ENCODE measurements around the gene DAND5. TPM values are rescaled to one million over a fixed set of nuclear protein-coding genes. Genes with fewer than 3 reads are reported as not detected.

The DAND5 gene
- total RNA-seq, 1 experiment from 2014 or later: not detected

- Mint-ChIP-seq H3K36me3 (ENCODE audit: insufficient read depth, unreplicated experiment) (no peaks in the 10 kb centered on the region), H3K4me3 (ENCODE audit: unreplicated experiment) (no peak overlapping the region), H3K27ac (ENCODE audit: low read depth, unreplicated experiment) (no peak overlapping the region), H3K27me3 (ENCODE audit: insufficient read depth, unreplicated experiment) (no peaks in the 10 kb centered on the region), H3K9me3 (ENCODE audit: unreplicated experiment) (no peaks in the 10 kb centered on the region), H3K4me1 (ENCODE audit: insufficient read depth, unreplicated experiment) (peaks cover 14% of the 10 kb centered on the region)
- TF ChIP-seq CTCF (IDR thresholded peaks at IDR 0.05; ENCODE audit: unreplicated experiment): no peak
- intact Hi-C loops (cut with micrococcal nuclease): no loop called here
- POLR2A ChIA-PET: no interaction called here
- no peak for DNase-seq (ENCODE audit: unreplicated experiment)
- CTCF ChIA-PET: interaction anchor here (12.6 kb wide), 1 partner anchor 71 kb away, joined by 334 read pairs; no protein-coding TSS in a partner anchor
- BruUV-seq (replicated peaks): no TSS peak
These were observed 17.8 kb downstream of the DAND5 start for GRCh38 chr19:12987190-12987589.

GRCh38 chr19:12987781-12988180 lies 18.4 kb downstream of the DAND5 start:
- no peak for TF ChIP-seq CTCF (IDR thresholded peaks at IDR 0.05; ENCODE audit: unreplicated experiment)
- Mint-ChIP-seq H3K9me3 (ENCODE audit: unreplicated experiment) (no peaks in the 10 kb centered on the region), H3K4me3 (ENCODE audit: unreplicated experiment) (no peak overlapping the region), H3K36me3 (ENCODE audit: insufficient read depth, unreplicated experiment) (no peaks in the 10 kb centered on the region), H3K4me1 (ENCODE audit: insufficient read depth, unreplicated experiment) (peaks cover 14% of the 10 kb centered on the region), H3K27me3 (ENCODE audit: insufficient read depth, unreplicated experiment) (no peaks in the 10 kb centered on the region), H3K27ac (ENCODE audit: low read depth, unreplicated experiment) (no peak overlapping the region)
- CTCF ChIA-PET: no interaction called here
- no TSS peak for BruUV-seq (replicated peaks)
- POLR2A ChIA-PET: no interaction called here
- intact Hi-C loops (cut with micrococcal nuclease): no loop called here
- DNase-seq (ENCODE audit: unreplicated experiment): no peak

- Mint-ChIP-seq H3K36me3 (ENCODE audit: insufficient read depth, unreplicated experiment) (no peaks in the 10 kb centered on the region), H3K9me3 (ENCODE audit: unreplicated experiment) (no peaks in the 10 kb centered on the region), H3K27ac (ENCODE audit: low read depth, unreplicated experiment) (no peak overlapping the region), H3K4me1 (ENCODE audit: insufficient read depth, unreplicated experiment) (peaks cover 14% of the 10 kb centered on the region), H3K4me3 (ENCODE audit: unreplicated experiment) (no peak overlapping the region), H3K27me3 (ENCODE audit: insufficient read depth, unreplicated experiment) (no peaks in the 10 kb centered on the region)
- no peak for DNase-seq (ENCODE audit: unreplicated experiment)
- CTCF ChIA-PET: interaction anchor here (1.0 kb wide), 1 partner anchor 103 kb away, joined by 3 read pairs; no protein-coding TSS in a partner anchor
- POLR2A ChIA-PET: no interaction called here
- no peak for TF ChIP-seq CTCF (IDR thresholded peaks at IDR 0.05; ENCODE audit: unreplicated experiment)
- intact Hi-C loops (cut with micrococcal nuclease): no loop called here
- no TSS peak for BruUV-seq (replicated peaks)
These were observed 21.1 kb downstream of the DAND5 start for GRCh38 chr19:12990431-12990830.

GRCh38 chr19:12990853-12991252 lies 21.5 kb downstream of the DAND5 start:
- peaks cover 13% of the 10 kb centered on the region for H3K4me1 Mint-ChIP-seq (ENCODE audit: insufficient read depth, unreplicated experiment)
- intact Hi-C loops (cut with micrococcal nuclease): no loop called here
- no peak for DNase-seq (ENCODE audit: unreplicated experiment)
- POLR2A ChIA-PET: no interaction called here
- no TSS peak for BruUV-seq (replicated peaks)
- H3K9me3 Mint-ChIP-seq (ENCODE audit: unreplicated experiment): no peaks in the 10 kb centered on the region
- H3K36me3 Mint-ChIP-seq (ENCODE audit: insufficient read depth, unreplicated experiment): no peaks in the 10 kb centered on the region
- CTCF ChIA-PET: no interaction called here
- H3K27me3 Mint-ChIP-seq (ENCODE audit: insufficient read depth, unreplicated experiment): no peaks in the 10 kb centered on the region
- no peak overlapping the region for H3K4me3 Mint-ChIP-seq (ENCODE audit: unreplicated experiment)
- TF ChIP-seq CTCF (IDR thresholded peaks at IDR 0.05; ENCODE audit: unreplicated experiment): no peak
- H3K27ac Mint-ChIP-seq (ENCODE audit: low read depth, unreplicated experiment): no peak overlapping the region

Data from MCF 10A (cell line).